ENCODE results near the gene GDNF.
A peak's percentile ranks its signal among the peaks of the same experiment; 100 is the strongest.

The GDNF gene

GRCh38 chr5:37836592-37837413, 3.0 kb downstream of the GDNF start:
- Histone ChIP-seq H3K4me3 (peak overlapping the region; percentile 40 to 51), H3K27me3 (peaks cover 0 to 89% of the 10 kb centered on the region in 2 donors)

GRCh38 chr5:37836235-37836591, 3.6 kb downstream of the GDNF start:
- no peak for TF ChIP-seq CTCF (IDR thresholded peaks at IDR 0.05)
- Histone ChIP-seq H3K4me1 (peaks cover 0 to 72% (median 53%) of the 10 kb centered on the region in 4 donors), H3K9me3 (no peaks in the 10 kb centered on the region), H3K36me3 (no peaks in the 10 kb centered on the region), H3K27me3 (peaks cover 0 to 83% of the 10 kb centered on the region in 2 donors), H3K4me3 (peak overlapping the region; percentile 40 to 51), H3K27ac (no peak overlapping the region)
- DNase-seq, result no peak
- intact Hi-C loops (cut with DNase I; ENCODE audit: low total_unique reads), result loop anchor here (5.0 kb wide), 1 partner anchor 356 kb away; no protein-coding TSS in a partner anchor

More at GRCh38 chr5:37836592-37837413, 3.0 kb downstream of the GDNF start:
- DNase-seq, result no peak
- no peaks in the 10 kb centered on the region for H3K9me3 ChIP-seq
- no peaks in the 10 kb centered on the region for H3K36me3 ChIP-seq
- no peak overlapping the region for H3K27ac ChIP-seq
- TF ChIP-seq CTCF (IDR thresholded peaks at IDR 0.05), result no peak
- H3K4me1 ChIP-seq, result peaks cover 0 to 67% (median 53%) of the 10 kb centered on the region in 4 donors
- intact Hi-C loops (cut with DNase I; ENCODE audit: low total_unique reads), result loop anchor here (5.0 kb wide), 1 partner anchor 355 kb away; no protein-coding TSS in a partner anchor

- no peak overlapping the region for H3K4me3 ChIP-seq
- no peaks in the 10 kb centered on the region for H3K9me3 ChIP-seq
- H3K36me3 ChIP-seq, result no peaks in the 10 kb centered on the region
- peaks cover 0 to 78% of the 10 kb centered on the region in 2 donors for H3K27me3 ChIP-seq
- no peak for TF ChIP-seq CTCF (IDR thresholded peaks at IDR 0.05)
- intact Hi-C loops (cut with DNase I; ENCODE audit: low total_unique reads), result loop anchor here (5.0 kb wide), 1 partner anchor 357 kb away; no protein-coding TSS in a partner anchor
- DNase-seq, result no peak
- peaks cover 0 to 70% (median 51%) of the 10 kb centered on the region in 4 donors for H3K4me1 ChIP-seq
- H3K27ac ChIP-seq, result no peak overlapping the region
These were observed 4.4 kb downstream of the GDNF start for GRCh38 chr5:37835380-37835973.

- intact Hi-C loops (cut with DNase I; ENCODE audit: low total_unique reads), result loop anchor here (5.0 kb wide), 1 partner anchor 358 kb away; no protein-coding TSS in a partner anchor
- Histone ChIP-seq H3K36me3 (no peaks in the 10 kb centered on the region), H3K9me3 (no peaks in the 10 kb centered on the region), H3K4me3 (no peak overlapping the region), H3K27me3 (peaks cover 0 to 77% of the 10 kb centered on the region in 2 donors), H3K4me1 (peaks cover 0 to 63% (median 44%) of the 10 kb centered on the region in 4 donors), H3K27ac (no peak overlapping the region)
- no peak for TF ChIP-seq CTCF (IDR thresholded peaks at IDR 0.05)
- DNase-seq, result no peak
These were observed 5.1 kb downstream of the GDNF start for GRCh38 chr5:37834542-37835379.

GRCh38 chr5:37833990-37834389, 5.9 kb downstream of the GDNF start:
- no peaks in the 10 kb centered on the region for H3K36me3 ChIP-seq
- TF ChIP-seq CTCF (IDR thresholded peaks at IDR 0.05), result no peak
- H3K9me3 ChIP-seq, result no peaks in the 10 kb centered on the region
- intact Hi-C loops (cut with DNase I; ENCODE audit: low total_unique reads), result no loop called here
- DNase-seq, result no peak
- peaks cover 0 to 55% (median 37%) of the 10 kb centered on the region in 4 donors for H3K4me1 ChIP-seq
- no peak overlapping the region for H3K27ac ChIP-seq
- H3K4me3 ChIP-seq, result no peak overlapping the region
- H3K27me3 ChIP-seq, result peaks cover 0 to 70% of the 10 kb centered on the region in 2 donors

All from tibial artery (tissue), 4 donors.